ENCODE measurements around the gene SOWAHC.

SOWAHC gene

GRCh38 chr2:109645412-109646184 lies 31.4 kb downstream of the SOWAHC start:
- H3K9me3 ChIP-seq (ENCODE audit: insufficient read depth, low read length), result no peaks in the 10 kb centered on the region
- no peak for TF ChIP-seq CTCF (IDR thresholded peaks at IDR 0.05; ENCODE audit: insufficient read depth, low read length, poor library complexity, severe bottlenecking)
- no peak for TF ChIP-seq EZH2phosphoT487 (conservative IDR thresholded peaks at IDR 0.05; ENCODE audit: low read length)
- H3K79me2 ChIP-seq (ENCODE audit: insufficient read depth, low read length), result no peaks in the 10 kb centered on the region
- no peaks in the 10 kb centered on the region for H3F3A ChIP-seq (ENCODE audit: insufficient read depth)
- H3K9ac ChIP-seq (ENCODE audit: low read length), result no peak overlapping the region
- no peaks in the 10 kb centered on the region for H3K9me2 ChIP-seq (replicated peaks; ENCODE audit: insufficient read depth, low read length)
- H3K4me3 ChIP-seq (ENCODE audit: insufficient read depth, low read length, poor library complexity, severe bottlenecking), result no peak overlapping the region
- no peaks in the 10 kb centered on the region for H3K27me3 ChIP-seq (ENCODE audit: low read length)
- H3K27ac ChIP-seq (ENCODE audit: low read depth, low read length), result no peak overlapping the region
- no peaks in the 10 kb centered on the region for H3K36me3 ChIP-seq (ENCODE audit: low read length)
- no peaks in the 10 kb centered on the region for H4K20me1 ChIP-seq (ENCODE audit: low read depth, low read length)
- no peak overlapping the region for H3K4me2 ChIP-seq (ENCODE audit: low read depth, low read length, poor library complexity, severe bottlenecking)
- H2AFZ ChIP-seq (ENCODE audit: low read depth, low read length, severe bottlenecking), result no peak overlapping the region

GRCh38 chr2:109646961-109647360 lies 32.8 kb downstream of the SOWAHC start:
- Histone ChIP-seq H3K36me3 (ENCODE audit: low read length) (no peaks in the 10 kb centered on the region), H3K27ac (ENCODE audit: low read depth, low read length) (no peak overlapping the region)
- TF ChIP-seq EZH2phosphoT487 (conservative IDR thresholded peaks at IDR 0.05; ENCODE audit: low read length) (no peak), CTCF (IDR thresholded peaks at IDR 0.05; ENCODE audit: insufficient read depth, low read length, poor library complexity, severe bottlenecking) (no peak)

GRCh38 chr2:109647636-109648035 lies 33.5 kb downstream of the SOWAHC start:
- Histone ChIP-seq H3K9me2 (replicated peaks; ENCODE audit: insufficient read depth, low read length) (no peaks in the 10 kb centered on the region), H3K27ac (ENCODE audit: low read depth, low read length) (no peak overlapping the region), H3F3A (ENCODE audit: insufficient read depth) (no peaks in the 10 kb centered on the region), H3K4me3 (ENCODE audit: insufficient read depth, low read length, poor library complexity, severe bottlenecking) (no peak overlapping the region), H3K79me2 (ENCODE audit: insufficient read depth, low read length) (no peaks in the 10 kb centered on the region), H3K36me3 (ENCODE audit: low read length) (no peaks in the 10 kb centered on the region), H2AFZ (ENCODE audit: low read depth, low read length, severe bottlenecking) (no peak overlapping the region), H3K4me2 (ENCODE audit: low read depth, low read length, poor library complexity, severe bottlenecking) (no peak overlapping the region), H4K20me1 (ENCODE audit: low read depth, low read length) (no peaks in the 10 kb centered on the region), H3K9ac (ENCODE audit: low read length) (no peak overlapping the region), H3K27me3 (ENCODE audit: low read length) (no peaks in the 10 kb centered on the region), H3K9me3 (ENCODE audit: insufficient read depth, low read length) (no peaks in the 10 kb centered on the region)
- TF ChIP-seq EZH2phosphoT487 (conservative IDR thresholded peaks at IDR 0.05; ENCODE audit: low read length) (no peak), CTCF (IDR thresholded peaks at IDR 0.05; ENCODE audit: insufficient read depth, low read length, poor library complexity, severe bottlenecking) (no peak)

More at GRCh38 chr2:109646961-109647360, 32.8 kb downstream of the SOWAHC start:
- H3F3A ChIP-seq (ENCODE audit: insufficient read depth), result no peaks in the 10 kb centered on the region
- no peak overlapping the region for H2AFZ ChIP-seq (ENCODE audit: low read depth, low read length, severe bottlenecking)
- H3K79me2 ChIP-seq (ENCODE audit: insufficient read depth, low read length), result no peaks in the 10 kb centered on the region
- H3K9ac ChIP-seq (ENCODE audit: low read length), result no peak overlapping the region
- H4K20me1 ChIP-seq (ENCODE audit: low read depth, low read length), result no peaks in the 10 kb centered on the region
- no peaks in the 10 kb centered on the region for H3K9me3 ChIP-seq (ENCODE audit: insufficient read depth, low read length)
- no peaks in the 10 kb centered on the region for H3K27me3 ChIP-seq (ENCODE audit: low read length)
- H3K4me3 ChIP-seq (ENCODE audit: insufficient read depth, low read length, poor library complexity, severe bottlenecking), result no peak overlapping the region
- no peaks in the 10 kb centered on the region for H3K9me2 ChIP-seq (replicated peaks; ENCODE audit: insufficient read depth, low read length)
- H3K4me2 ChIP-seq (ENCODE audit: low read depth, low read length, poor library complexity, severe bottlenecking), result no peak overlapping the region

Data from SU-DHL-6 (cell line).